ENCODE measurements around the gene CTNNA2. TPM values are rescaled to one million over a fixed set of nuclear protein-coding genes. Genes with fewer than 3 reads are reported as not detected.
"Not testable (repeated sequence)": the region's sequence is repeated elsewhere in the genome, so short reads cannot be mapped to it uniquely, and the experiment has no call there.

The CTNNA2 gene
- total and polyA plus RNA-seq, 9 donors = 0.32 to 1.4 (median 0.37) TPM; not detected in 3

DNA sequence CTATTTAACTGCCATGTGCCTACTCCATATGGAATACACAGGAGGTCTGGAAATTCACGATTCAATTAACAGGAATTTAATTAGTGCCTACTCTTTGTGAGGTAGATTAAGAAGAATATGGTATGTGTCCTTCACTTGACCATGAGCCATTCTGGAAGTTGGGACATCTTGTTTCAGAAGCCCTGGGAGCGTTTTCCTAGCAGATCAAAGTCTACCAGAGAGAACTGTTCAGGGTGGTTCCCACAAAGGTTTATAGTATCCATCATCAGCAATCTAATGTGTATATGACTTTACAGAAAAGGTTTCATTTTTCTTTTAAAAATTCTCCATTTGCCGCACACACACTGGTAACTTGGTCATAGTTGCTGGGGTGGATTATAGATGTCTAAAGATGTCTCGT lies 632.6 kb downstream of the CTNNA2 start:
- DNase-seq = no peak
- H3K27ac ChIP-seq = no peak overlapping the region
- no peaks in the 10 kb centered on the region for H3K9me3 ChIP-seq
- TF ChIP-seq POLR2A (IDR thresholded peaks at IDR 0.05) (no peak), EP300 (IDR thresholded peaks at IDR 0.05) (no peak)
- TF ChIP-seq, protein P1, sequence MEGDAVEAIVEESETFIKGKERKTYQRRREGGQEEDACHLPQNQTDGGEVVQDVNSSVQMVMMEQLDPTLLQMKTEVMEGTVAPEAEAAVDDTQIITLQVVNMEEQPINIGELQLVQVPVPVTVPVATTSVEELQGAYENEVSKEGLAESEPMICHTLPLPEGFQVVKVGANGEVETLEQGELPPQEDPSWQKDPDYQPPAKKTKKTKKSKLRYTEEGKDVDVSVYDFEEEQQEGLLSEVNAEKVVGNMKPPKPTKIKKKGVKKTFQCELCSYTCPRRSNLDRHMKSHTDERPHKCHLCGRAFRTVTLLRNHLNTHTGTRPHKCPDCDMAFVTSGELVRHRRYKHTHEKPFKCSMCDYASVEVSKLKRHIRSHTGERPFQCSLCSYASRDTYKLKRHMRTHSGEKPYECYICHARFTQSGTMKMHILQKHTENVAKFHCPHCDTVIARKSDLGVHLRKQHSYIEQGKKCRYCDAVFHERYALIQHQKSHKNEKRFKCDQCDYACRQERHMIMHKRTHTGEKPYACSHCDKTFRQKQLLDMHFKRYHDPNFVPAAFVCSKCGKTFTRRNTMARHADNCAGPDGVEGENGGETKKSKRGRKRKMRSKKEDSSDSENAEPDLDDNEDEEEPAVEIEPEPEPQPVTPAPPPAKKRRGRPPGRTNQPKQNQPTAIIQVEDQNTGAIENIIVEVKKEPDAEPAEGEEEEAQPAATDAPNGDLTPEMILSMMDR (IDR thresholded peaks at IDR 0.05) = no peak
- H3K36me3 ChIP-seq = no peaks in the 10 kb centered on the region
- 89 to 93% (median 91%) methylated on average over 4 of the region's 4 CpGs for WGBS, 3 donors
- no peak overlapping the region for H3K4me3 ChIP-seq
- intact Hi-C loops (cut with DNase I) = no loop called here
- H3K4me1 ChIP-seq (ENCODE audit: insufficient read depth) = no peaks in the 10 kb centered on the region
- H3K27me3 ChIP-seq = no peaks in the 10 kb centered on the region

DNA sequence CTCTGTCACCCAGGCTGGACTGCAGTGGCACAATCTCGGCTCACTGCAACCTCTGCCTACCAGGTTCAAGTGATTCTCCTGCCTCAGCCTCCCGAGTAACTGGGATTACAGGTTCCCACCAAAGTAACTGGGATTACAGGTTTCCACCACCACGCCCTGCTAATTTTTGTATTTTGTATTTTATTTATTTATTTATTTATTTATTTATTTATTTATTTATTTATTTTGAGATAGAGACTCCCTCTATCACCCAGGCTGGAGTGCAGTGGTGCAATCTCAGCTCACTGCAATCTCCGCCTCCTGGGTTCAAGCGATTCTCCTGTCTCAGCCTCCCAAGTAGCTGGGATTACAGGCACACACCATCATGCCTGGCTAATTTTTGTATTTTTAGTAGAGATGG lies 633.9 kb downstream of the CTNNA2 start:
- DNase-seq; H3K27me3 ChIP-seq; intact Hi-C loops (cut with DNase I); H3K4me3 ChIP-seq; H3K9me3 ChIP-seq; H3K36me3 ChIP-seq; H3K27ac ChIP-seq; H3K4me1 ChIP-seq (ENCODE audit: insufficient read depth): not testable (repeated sequence)
- WGBS, 3 donors = 93 to 94% (median 93%) methylated on average over 5 of the region's 5 CpGs

DNA sequence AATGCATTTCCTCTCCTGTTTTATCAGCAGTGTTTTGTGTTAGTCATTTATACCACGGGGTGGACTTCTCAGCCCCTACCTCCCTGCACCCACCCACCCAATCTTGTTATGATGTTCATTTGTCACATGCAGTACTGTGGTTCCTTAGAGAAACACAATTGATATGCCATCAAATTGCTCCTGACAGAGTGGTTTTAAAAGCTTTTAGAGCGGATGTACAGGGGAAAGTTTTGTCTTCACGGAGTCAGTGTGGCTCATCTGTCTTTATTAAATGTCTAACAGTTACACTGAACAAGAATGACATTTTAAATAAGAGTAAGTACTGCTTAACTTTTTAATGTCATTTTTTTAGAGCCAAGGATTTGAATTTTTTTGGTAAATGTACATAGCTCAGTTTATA lies 634.8 kb downstream of the CTNNA2 start:
- no peaks in the 10 kb centered on the region for H3K27me3 ChIP-seq
- no peak overlapping the region for H3K27ac ChIP-seq
- intact Hi-C loops (cut with DNase I) = no loop called here
- no peaks in the 10 kb centered on the region for H3K36me3 ChIP-seq
- H3K4me1 ChIP-seq (ENCODE audit: insufficient read depth) = no peaks in the 10 kb centered on the region
- H3K9me3 ChIP-seq = no peaks in the 10 kb centered on the region
- TF ChIP-seq POLR2A (IDR thresholded peaks at IDR 0.05) = no peak
- TF ChIP-seq, protein P1 (IDR thresholded peaks at IDR 0.05) = no peak
- TF ChIP-seq EP300 (IDR thresholded peaks at IDR 0.05) = no peak
- H3K4me3 ChIP-seq = no peak overlapping the region
- 68 to 80% (median 75%) methylated on average over 3 of the region's 3 CpGs for WGBS, 3 donors
- DNase-seq = no peak

DNA sequence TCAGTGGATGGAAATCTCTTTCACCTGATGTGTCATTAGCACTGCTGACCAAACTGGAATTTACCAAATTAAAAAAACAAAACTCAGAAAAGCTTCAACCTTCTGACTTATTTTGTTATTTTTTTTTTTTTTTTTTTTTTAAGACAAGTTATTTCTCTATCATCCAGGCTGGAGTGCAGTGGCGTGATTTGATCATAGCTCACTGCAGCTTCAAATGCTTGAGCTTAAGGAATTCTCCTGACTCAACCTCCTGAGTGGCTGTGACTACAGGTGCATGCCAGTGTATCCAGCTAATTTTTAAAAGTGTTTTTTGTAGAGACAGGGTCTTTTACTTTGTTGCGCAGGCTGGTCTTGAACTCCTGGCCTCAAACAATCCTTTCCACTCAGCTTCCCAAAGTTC lies 636.1 kb downstream of the CTNNA2 start:
- TF ChIP-seq POLR2A (IDR thresholded peaks at IDR 0.05) = no peak
- TF ChIP-seq, protein P1 (IDR thresholded peaks at IDR 0.05) = no peak
- no peak for TF ChIP-seq EP300 (IDR thresholded peaks at IDR 0.05)
- H3K36me3 ChIP-seq = no peaks in the 10 kb centered on the region
- no peaks in the 10 kb centered on the region for H3K9me3 ChIP-seq
- no peak overlapping the region for H3K4me3 ChIP-seq
- no peaks in the 10 kb centered on the region for H3K27me3 ChIP-seq
- 92 to 94% (median 93%) methylated on average over 2 of the region's 2 CpGs for WGBS, 3 donors
- H3K4me1 ChIP-seq (ENCODE audit: insufficient read depth) = no peaks in the 10 kb centered on the region
- no peak overlapping the region for H3K27ac ChIP-seq
- intact Hi-C loops (cut with DNase I) = no loop called here
- no peak for DNase-seq

DNA sequence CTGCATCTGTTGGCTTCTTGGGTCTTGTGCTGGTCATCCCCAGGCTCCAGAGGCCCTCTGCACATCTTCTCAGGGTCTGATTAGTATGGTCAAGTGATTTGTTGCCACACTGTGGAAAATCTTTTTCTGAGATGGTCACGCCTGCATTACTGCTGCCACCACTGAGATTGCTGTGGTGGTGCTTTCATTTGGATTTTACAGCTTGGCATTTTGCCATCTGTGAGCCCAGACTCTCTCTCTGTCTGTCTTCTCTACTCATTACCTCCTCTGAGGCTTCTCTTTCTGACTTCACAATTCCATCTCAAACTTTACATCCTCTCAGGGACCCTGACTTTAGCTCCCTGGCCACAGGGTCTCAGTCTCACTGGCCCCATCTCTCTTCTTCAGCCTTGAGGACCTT lies 637.1 kb downstream of the CTNNA2 start:
- Histone ChIP-seq H3K27ac (no peak overlapping the region), H3K4me1 (ENCODE audit: insufficient read depth) (no peaks in the 10 kb centered on the region), H3K9me3 (no peaks in the 10 kb centered on the region), H3K4me3 (no peak overlapping the region), H3K27me3 (no peaks in the 10 kb centered on the region), H3K36me3 (no peaks in the 10 kb centered on the region)
- intact Hi-C loops (cut with DNase I) = no loop called here
- TF ChIP-seq POLR2A (IDR thresholded peaks at IDR 0.05) (no peak), EP300 (IDR thresholded peaks at IDR 0.05) (no peak)
- TF ChIP-seq, protein P1 (IDR thresholded peaks at IDR 0.05) = no peak
- DNase-seq = no peak
- WGBS, 3 donors = 94 to 96% (median 96%) methylated on average over 1 of the region's 1 CpG
